Measurements from ENCODE around the gene IQUB.

Gene IQUB

GRCh38 chr7:123424463-123424862 lies 109.9 kb downstream of the IQUB start:
- Histone ChIP-seq H3K27me3 (ENCODE audit: insufficient read depth, poor library complexity, severe bottlenecking) (no peaks in the 10 kb centered on the region), H3K27ac (replicated peaks) (no peak overlapping the region), H3K4me3 (replicated peaks; ENCODE audit: insufficient read depth, low read length) (no peak overlapping the region)
- TF ChIP-seq REST (IDR thresholded peaks at IDR 0.05; ENCODE audit: insufficient replicate concordance, low read depth) (no peak), GABPA (IDR thresholded peaks at IDR 0.05; ENCODE audit: low read depth) (no peak), CTCF (IDR thresholded peaks at IDR 0.05; ENCODE audit: insufficient read depth, low read length) (no peak), SPI1 (IDR thresholded peaks at IDR 0.05; ENCODE audit: borderline replicate concordance, low read depth) (no peak), POLR2AphosphoS5 (IDR thresholded peaks at IDR 0.05; ENCODE audit: low read depth) (no peak)
- DNase-seq (ENCODE audit: low read depth in 1 of 2, low spot score in 1 of 2) = no peak

GRCh38 chr7:123423622-123424021 lies 110.8 kb downstream of the IQUB start:
- Histone ChIP-seq H3K27ac (replicated peaks) (no peak overlapping the region), H3K4me3 (replicated peaks; ENCODE audit: insufficient read depth, low read length) (no peak overlapping the region), H3K27me3 (ENCODE audit: insufficient read depth, poor library complexity, severe bottlenecking) (no peaks in the 10 kb centered on the region)
- TF ChIP-seq REST (IDR thresholded peaks at IDR 0.05; ENCODE audit: insufficient replicate concordance, low read depth) (no peak), GABPA (IDR thresholded peaks at IDR 0.05; ENCODE audit: low read depth) (no peak), POLR2AphosphoS5 (IDR thresholded peaks at IDR 0.05; ENCODE audit: low read depth) (no peak), SPI1 (IDR thresholded peaks at IDR 0.05; ENCODE audit: borderline replicate concordance, low read depth) (no peak), CTCF (IDR thresholded peaks at IDR 0.05; ENCODE audit: insufficient read depth, low read length) (no peak)
- DNase-seq (ENCODE audit: low read depth in 1 of 2, low spot score in 1 of 2) = no peak

- no peak for DNase-seq (ENCODE audit: low read depth in 1 of 2, low spot score in 1 of 2)
- Histone ChIP-seq H3K27ac (replicated peaks) (no peak overlapping the region), H3K27me3 (ENCODE audit: insufficient read depth, poor library complexity, severe bottlenecking) (no peaks in the 10 kb centered on the region), H3K4me3 (replicated peaks; ENCODE audit: insufficient read depth, low read length) (no peak overlapping the region)
- TF ChIP-seq CTCF (IDR thresholded peaks at IDR 0.05; ENCODE audit: insufficient read depth, low read length) (no peak), GABPA (IDR thresholded peaks at IDR 0.05; ENCODE audit: low read depth) (no peak), POLR2AphosphoS5 (IDR thresholded peaks at IDR 0.05; ENCODE audit: low read depth) (no peak), SPI1 (IDR thresholded peaks at IDR 0.05; ENCODE audit: borderline replicate concordance, low read depth) (no peak), REST (IDR thresholded peaks at IDR 0.05; ENCODE audit: insufficient replicate concordance, low read depth) (no peak)
Measured at GRCh38 chr7:123417580-123417979, 116.8 kb downstream of the IQUB start.

All from HL-60 (cell line).